ENCODE results near the gene TCF4.

Gene TCF4
- 0.36 to 1.2 (median 0.79) reads per million in 4 experiments for total RNA-seq

- peak; percentile 17 for DNase-seq
Measured at GRCh38 chr18:55588111-55588869, at the start of gene TCF4. TSS of gene TCF4 (minus strand) at chr18:55588192. CDS start at chr18:55587116, 1,076 bp downstream.

GRCh38 chr18:55637204-55637603, 49.2 kb upstream of the TCF4 start:
- no peak for DNase-seq

- no peak for DNase-seq
Measured at GRCh38 chr18:55635439-55635838, 47.4 kb upstream of the TCF4 start.

- no peak for DNase-seq
Measured at GRCh38 chr18:55634545-55634944, 46.6 kb upstream of the TCF4 start.

GRCh38 chr18:55633032-55633431, 45.0 kb upstream of the TCF4 start:
- no peak for DNase-seq

GRCh38 chr18:55629133-55629532, 41.1 kb upstream of the TCF4 start:
- no peak for DNase-seq

GRCh38 chr18:55627007-55627406, 39.0 kb upstream of the TCF4 start:
- no peak for DNase-seq

GRCh38 chr18:55625901-55626300, 37.9 kb upstream of the TCF4 start:
- DNase-seq = no peak

GRCh38 chr18:55623626-55624025, 35.6 kb upstream of the TCF4 start:
- DNase-seq = no peak

GRCh38 chr18:55610506-55610905, 22.5 kb upstream of the TCF4 start:
- no peak for DNase-seq

GRCh38 chr18:55609160-55609825, 21.3 kb upstream of the TCF4 start:
- DNase-seq = no peak

- DNase-seq = no peak
Measured at GRCh38 chr18:55608497-55608896, 20.5 kb upstream of the TCF4 start.

- no peak for DNase-seq
Measured at GRCh38 chr18:55607773-55608172, 19.8 kb upstream of the TCF4 start.

GRCh38 chr18:55605733-55606338, 17.8 kb upstream of the TCF4 start:
- no peak for DNase-seq

GRCh38 chr18:55603775-55604174, 15.8 kb upstream of the TCF4 start:
- no peak for DNase-seq

- no peak for DNase-seq
Measured at GRCh38 chr18:55593888-55594287, 5.9 kb upstream of the TCF4 start.

GRCh38 chr18:55592572-55592971, 4.6 kb upstream of the TCF4 start:
- no peak for DNase-seq

GRCh38 chr18:55592106-55592505, 4.1 kb upstream of the TCF4 start:
- no peak for DNase-seq

GRCh38 chr18:55589625-55590291, 1.8 kb upstream of the TCF4 start:
- DNase-seq = peak; percentile 76

- no peak for DNase-seq
Measured at GRCh38 chr18:55588870-55589595, 1.0 kb upstream of the TCF4 start.

GRCh38 chr18:55587418-55588110, 428 bp downstream of the TCF4 start:
- DNase-seq = no peak

All from effector CD8-positive, alpha-beta T cell (primary cell).